Dermis blood vessel endothelial cell (primary cell): Measurements from ENCODE around the gene NCAPH2. TPM values are rescaled to one million over a fixed set of nuclear protein-coding genes. Genes with fewer than 3 reads are reported as not detected.
"Not testable (repeated sequence)": the region's sequence is repeated elsewhere in the genome, so short reads cannot be mapped to it uniquely, and the experiment has no call there.

ENCODE experiments used
- DNase-seq: peaks from one replicate; pipeline ENCODE4 v3.0.0; 2010
- total RNA-seq: library from RNA; depleted of rRNA; stranded (reverse); fragments of >200 nt; gene quantifications from 2 replicates; pipeline ENCODE4 v1.2.3, GENCODE V29; 2014

NCAPH2 gene
- total RNA-seq, 1 donor from 2014 or later, result 30.1 TPM

- peak; percentile 22 for DNase-seq
Observed at GRCh38 chr22:50531546-50531961, 23.5 kb downstream of the NCAPH2 start.

GRCh38 chr22:50531962-50532674 is 24.1 kb downstream of the NCAPH2 start:
- DNase-seq, result peak; percentile 74

GRCh38 chr22:50532824-50533796 is 25.1 kb downstream of the NCAPH2 start:
- DNase-seq, result no peak

GRCh38 chr22:50533856-50534711 is 26.1 kb downstream of the NCAPH2 start:
- not testable (repeated sequence) for DNase-seq

GRCh38 chr22:50535113-50535512 is 27.1 kb downstream of the NCAPH2 start:
- no peak for DNase-seq

- DNase-seq, result no peak
Observed at GRCh38 chr22:50536226-50536625, 28.2 kb downstream of the NCAPH2 start.

GRCh38 chr22:50537765-50538164 is 29.7 kb downstream of the NCAPH2 start:
- no peak for DNase-seq

GRCh38 chr22:50540381-50540780 is 32.4 kb downstream of the NCAPH2 start:
- no peak for DNase-seq

GRCh38 chr22:50541667-50542026 is 33.6 kb downstream of the NCAPH2 start:
- not testable (repeated sequence) for DNase-seq

- no peak for DNase-seq
Observed at GRCh38 chr22:50542416-50542927, 34.4 kb downstream of the NCAPH2 start.

- DNase-seq, result peak; percentile 75
Observed at GRCh38 chr22:50544078-50544745, 36.2 kb downstream of the NCAPH2 start.

GRCh38 chr22:50544746-50545253 is 36.8 kb downstream of the NCAPH2 start:
- no peak for DNase-seq

GRCh38 chr22:50545522-50546325 is 37.7 kb downstream of the NCAPH2 start, which contains the start of gene KLHDC7B:
TSS of gene KLHDC7B (plus strand) at chr22:50545899. CDS start at chr22:50546244, 345 bp downstream.
- no peak for DNase-seq

GRCh38 chr22:50546326-50547262 is 38.6 kb downstream of the NCAPH2 start:
- DNase-seq, result no peak

- DNase-seq, result no peak
Observed at GRCh38 chr22:50547263-50547985, 39.4 kb downstream of the NCAPH2 start.

- no peak for DNase-seq
Observed at GRCh38 chr22:50548040-50548920, 40.3 kb downstream of the NCAPH2 start.

GRCh38 chr22:50548921-50549790 is 41.1 kb downstream of the NCAPH2 start:
- no peak for DNase-seq
